Left ventricle myocardium superior (tissue), 1 donor: ENCODE data around the gene NDC1. TPM values are rescaled to one million over a fixed set of nuclear protein-coding genes. Genes with fewer than 3 reads are reported as not detected.
"Not testable (repeated sequence)": the region's sequence is repeated elsewhere in the genome, so short reads cannot be mapped to it uniquely, and the experiment has no call there.

Experiments used
- ATAC-seq: fragments of 200-7000 bp; cut with Tn5 transposase; one replicate; pipeline ENCODE4 v1.9.1; 2020; ENCODE audit warnings: mild to moderate bottlenecking, moderate library complexity
- DNase-seq: peaks from one replicate; pipeline ENCODE4 v3.0.0-alpha.2; 2020
- intact Hi-C: fragments of 100-400 bp; cut with micrococcal nuclease; formaldehyde crosslinking; loops from one replicate; pipeline ENCODE4 v1.11.0; 2022
- total RNA-seq: library from RNA; stranded (reverse); fragmentation: NEBNext Ultra II Directional; extraction: Animal tissue kit (Norgen Biotek cat#: 25700); gene quantifications from one replicate; pipeline ENCODE4 v1.2.1, GENCODE V29; 2021
- donor health status: DM: no; HTN: yes; CAD: no; lungs with severe emphysema.

Gene NDC1
- total RNA-seq, 1 donor from 2014 or later, result 6.7 TPM

GRCh38 chr1:53835491-53835890, 2.6 kb downstream of the NDC1 start:
- intact Hi-C loops, result no loop called here
- DNase-seq, result no peak
- ATAC-seq, result no peak

GRCh38 chr1:53834776-53835175, 3.3 kb downstream of the NDC1 start:
- no peak for DNase-seq
- intact Hi-C loops, result no loop called here
- ATAC-seq, result no peak

GRCh38 chr1:53833393-53833792, 4.7 kb downstream of the NDC1 start:
- no peak for DNase-seq
- intact Hi-C loops, result no loop called here
- no peak for ATAC-seq

- DNase-seq, result no peak
- no peak for ATAC-seq
- intact Hi-C loops, result no loop called here
Observed at GRCh38 chr1:53826367-53826766, 11.7 kb downstream of the NDC1 start.

- ATAC-seq (no peak), DNase-seq (no peak)
- intact Hi-C loops, result no loop called here
Observed at GRCh38 chr1:53825306-53825705, 12.8 kb downstream of the NDC1 start.

GRCh38 chr1:53822931-53823330, 15.2 kb downstream of the NDC1 start:
- intact Hi-C loops, result no loop called here
- DNase-seq (no peak), ATAC-seq (no peak)

- no peak for DNase-seq
- intact Hi-C loops, result no loop called here
Observed at GRCh38 chr1:53821380-53821779, 16.7 kb downstream of the NDC1 start.

GRCh38 chr1:53819387-53819786, 18.7 kb downstream of the NDC1 start:
- intact Hi-C loops, result no loop called here
- DNase-seq (no peak), ATAC-seq (no peak)

More at GRCh38 chr1:53821380-53821779, 16.7 kb downstream of the NDC1 start:
- no peak for ATAC-seq

- ATAC-seq, DNase-seq, intact Hi-C loops: not testable (repeated sequence)
Observed at GRCh38 chr1:53816584-53816983, 21.5 kb downstream of the NDC1 start.

GRCh38 chr1:53815484-53815883, 22.6 kb downstream of the NDC1 start:
- DNase-seq, intact Hi-C loops, ATAC-seq: not testable (repeated sequence)

- no peak for DNase-seq
- ATAC-seq, result no peak
- intact Hi-C loops, result no loop called here
Observed at GRCh38 chr1:53811414-53811851, 26.7 kb downstream of the NDC1 start.

GRCh38 chr1:53810497-53810896, 27.6 kb downstream of the NDC1 start:
- intact Hi-C loops, result no loop called here
- ATAC-seq (no peak), DNase-seq (no peak)

- ATAC-seq (no peak), DNase-seq (no peak)
- intact Hi-C loops, result no loop called here
Observed at GRCh38 chr1:53810007-53810406, 28.1 kb downstream of the NDC1 start.

- DNase-seq, result no peak
- intact Hi-C loops, result no loop called here
- ATAC-seq, result no peak
Observed at GRCh38 chr1:53807916-53808315, 30.2 kb downstream of the NDC1 start.

- DNase-seq (no peak), ATAC-seq (no peak)
- intact Hi-C loops, result no loop called here
Observed at GRCh38 chr1:53804791-53805505, 33.1 kb downstream of the NDC1 start.

GRCh38 chr1:53804181-53804580, 33.9 kb downstream of the NDC1 start:
- DNase-seq (no peak), ATAC-seq (no peak)
- intact Hi-C loops, result no loop called here

GRCh38 chr1:53800621-53801020, 37.5 kb downstream of the NDC1 start:
- intact Hi-C loops, result no loop called here
- DNase-seq (no peak), ATAC-seq (no peak)

- intact Hi-C loops, result no loop called here
- ATAC-seq, result no peak
Observed at GRCh38 chr1:53799141-53799540, 39.0 kb downstream of the NDC1 start.

GRCh38 chr1:53792806-53793205, 45.3 kb downstream of the NDC1 start:
- no peak for ATAC-seq
- intact Hi-C loops, result no loop called here

More at GRCh38 chr1:53799141-53799540, 39.0 kb downstream of the NDC1 start:
- no peak for DNase-seq

GRCh38 chr1:53787655-53788054, 50.4 kb downstream of the NDC1 start:
- DNase-seq (no peak), ATAC-seq (no peak)
- intact Hi-C loops, result no loop called here

More at GRCh38 chr1:53792806-53793205, 45.3 kb downstream of the NDC1 start:
- DNase-seq, result no peak

- DNase-seq, result no peak
- ATAC-seq, result no peak
- intact Hi-C loops, result no loop called here
Observed at GRCh38 chr1:53783056-53783455, 55.0 kb downstream of the NDC1 start.
